Uterus (tissue), 2 donors: ENCODE measurements around the gene ALDH1A3.

Experiments used
- CTCF ChIP-seq, 4 experiments: fragments of 200-600 bp in 2 of 4; fragments of 450-650 bp in 2 of 4; sonication (generic) in 2 of 4; IDR thresholded peaks; one replicate each; pipeline ENCODE4 v1.5.1; 2016 to 2019; ENCODE audit warnings: antibody characterized with exemption in 4 of 4, mild to moderate bottlenecking in 2 of 4, moderate library complexity in 1 of 4
- POLR2A ChIP-seq, 2 donors: fragments of 450-650 bp; IDR thresholded peaks; one replicate each; pipeline ENCODE4 v1.6.1; 2016; ENCODE audit warnings: antibody characterized with exemption in 2 of 2, mild to moderate bottlenecking in 1 of 2, moderate library complexity in 1 of 2

DNA sequence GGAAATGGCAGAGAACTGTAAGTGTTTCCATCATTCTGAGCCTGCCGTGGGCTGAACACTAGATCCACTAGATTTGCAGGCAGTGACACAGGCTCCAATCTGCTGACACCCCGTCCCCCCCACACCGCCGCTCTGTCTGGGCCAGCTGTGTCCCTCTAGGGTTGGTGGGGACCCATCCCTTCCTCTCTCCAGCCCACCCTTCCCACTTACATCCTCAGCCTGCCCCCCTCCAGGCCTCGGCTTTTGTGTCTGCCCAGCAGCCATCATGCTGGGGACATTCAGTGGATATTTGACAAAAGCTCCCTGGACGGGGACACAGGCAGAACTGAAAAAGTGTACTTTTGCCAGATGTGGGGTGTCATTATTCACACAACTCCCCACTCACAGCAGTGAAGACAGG is 28.8 kb downstream of the ALDH1A3 start:
- TF ChIP-seq POLR2A (IDR thresholded peaks at IDR 0.05) (no peak), CTCF (IDR thresholded peaks at IDR 0.05) (no peak)
